ENCODE data around the gene PDE11A. TPM values are rescaled to one million over a fixed set of nuclear protein-coding genes. Genes with fewer than 3 reads are reported as not detected.

The PDE11A gene
- total RNA-seq, 1 donor from 2014 or later, result not detected

- no peak for ATAC-seq (ENCODE audit: low read depth)
- DNase-seq, result no peak
- ChIA-PET CTCF (no interaction called here), POLR2A (no interaction called here)
- Mint-ChIP-seq H3K4me1 (no peaks in the 10 kb centered on the region), H3K27ac (no peak overlapping the region), H3K4me3 (no peak overlapping the region), H3K9me3 (no peaks in the 10 kb centered on the region), H3K36me3 (ENCODE audit: low read depth) (no peaks in the 10 kb centered on the region), H3K27me3 (peaks cover 3% of the 10 kb centered on the region)
- intact Hi-C loops (cut with micrococcal nuclease), result no loop called here
- TF ChIP-seq CTCF (IDR thresholded peaks at IDR 0.05), result no peak
Observed at GRCh38 chr2:177679611-177680605, 392.7 kb downstream of the PDE11A start.

- DNase-seq (no peak), ATAC-seq (ENCODE audit: low read depth) (no peak)
- Mint-ChIP-seq H3K27me3 (peaks cover 3% of the 10 kb centered on the region), H3K36me3 (ENCODE audit: low read depth) (no peaks in the 10 kb centered on the region), H3K9me3 (no peaks in the 10 kb centered on the region), H3K4me3 (no peak overlapping the region), H3K4me1 (no peaks in the 10 kb centered on the region), H3K27ac (no peak overlapping the region)
- ChIA-PET POLR2A (no interaction called here), CTCF (no interaction called here)
- intact Hi-C loops (cut with micrococcal nuclease), result no loop called here
- no peak for TF ChIP-seq CTCF (IDR thresholded peaks at IDR 0.05)
Observed at GRCh38 chr2:177678939-177679338, 393.6 kb downstream of the PDE11A start.

GRCh38 chr2:177676636-177677035 is 395.9 kb downstream of the PDE11A start:
- Mint-ChIP-seq H3K27me3 (peaks cover 6% of the 10 kb centered on the region), H3K9me3 (no peaks in the 10 kb centered on the region), H3K4me3 (no peak overlapping the region), H3K36me3 (ENCODE audit: low read depth) (no peaks in the 10 kb centered on the region), H3K4me1 (no peaks in the 10 kb centered on the region), H3K27ac (no peak overlapping the region)
- POLR2A ChIA-PET, result no interaction called here
- ATAC-seq (ENCODE audit: low read depth) (no peak), DNase-seq (no peak)
- no peak for TF ChIP-seq CTCF (IDR thresholded peaks at IDR 0.05)
- CTCF ChIA-PET, result no interaction called here
- intact Hi-C loops (cut with micrococcal nuclease), result no loop called here

GRCh38 chr2:177675825-177676224 is 396.8 kb downstream of the PDE11A start:
- intact Hi-C loops (cut with micrococcal nuclease), result no loop called here
- ATAC-seq (ENCODE audit: low read depth) (no peak), DNase-seq (no peak)
- peaks cover 5% of the 10 kb centered on the region for H3K4me1 Mint-ChIP-seq
- TF ChIP-seq CTCF (IDR thresholded peaks at IDR 0.05), result no peak
- H3K27me3 Mint-ChIP-seq, result peaks cover 6% of the 10 kb centered on the region
- H3K9me3 Mint-ChIP-seq, result no peaks in the 10 kb centered on the region
- no peaks in the 10 kb centered on the region for H3K36me3 Mint-ChIP-seq (ENCODE audit: low read depth)
- CTCF ChIA-PET, result no interaction called here
- H3K27ac Mint-ChIP-seq, result no peak overlapping the region
- POLR2A ChIA-PET, result no interaction called here
- H3K4me3 Mint-ChIP-seq, result no peak overlapping the region

- TF ChIP-seq CTCF (IDR thresholded peaks at IDR 0.05), result no peak
- ChIA-PET CTCF (no interaction called here), POLR2A (no interaction called here)
- intact Hi-C loops (cut with micrococcal nuclease), result no loop called here
- Mint-ChIP-seq H3K9me3 (no peaks in the 10 kb centered on the region), H3K4me3 (no peak overlapping the region), H3K4me1 (peaks cover 8% of the 10 kb centered on the region), H3K36me3 (ENCODE audit: low read depth) (no peaks in the 10 kb centered on the region), H3K27me3 (peaks cover 6% of the 10 kb centered on the region), H3K27ac (no peak overlapping the region)
- ATAC-seq (ENCODE audit: low read depth), result no peak
- no peak for DNase-seq
Observed at GRCh38 chr2:177675350-177675821, 397.2 kb downstream of the PDE11A start.
